ENCODE data around the gene SND1.

GRCh38 chr7:128119036-128119435, 467.0 kb downstream of the SND1 start:
- TF ChIP-seq SUZ12 (IDR thresholded peaks at IDR 0.05) (no peak), HDGF (IDR thresholded peaks at IDR 0.05; ENCODE audit: borderline replicate concordance) (no peak)
